ENCODE measurements around the gene EGFL8.

GRCh38 chr6:32181148-32181702, 16.8 kb downstream of the EGFL8 start:
- TF ChIP-seq CTCF (IDR thresholded peaks at IDR 0.05) (no peak), EZH2 (IDR thresholded peaks at IDR 0.05) (no peak), EZH2phosphoT487 (IDR thresholded peaks at IDR 0.05) (no peak)
